ENCODE data around the gene IP6K1. TPM values are rescaled to one million over a fixed set of nuclear protein-coding genes. Genes with fewer than 3 reads are reported as not detected.

Gene IP6K1
- 30.6 TPM for total RNA-seq (2021; ENCODE audit: unreplicated experiment)
- 19.2 and 31.8 TPM in 2 replicates for polyA plus RNA-seq (2012)
- percentile 75 among the genes with signal in this experiment for Bru-seq, nascent RNA
- percentile 73 among the genes with signal in this experiment for BruChase-seq, experiment 1, labeled RNA remaining after a 6-hour chase
- BruChase-seq, experiment 2, labeled RNA remaining after a 2-hour chase = percentile 79 among the genes with signal in this experiment
- long read RNA-seq, full-length matches to known transcripts = 17 of 46 reads
- long read RNA-seq, partial matches to known transcripts = 4 of 46 reads
- long read RNA-seq, other reads (novel, unspliced or antisense) = 25 of 46 reads

GRCh38 chr3:49786357-49787181, at the start of gene IP6K1:
IP6K1 (minus strand) TSS chr3:49786542; CDS start chr3:49748040, 38,502 bp downstream.
- H3K36me3 ChIP-seq (ENCODE audit: control insufficient read depth in 1 of 2, insufficient read depth in 2 of 2, low read length in 2 of 2) = peaks cover 3 to 4% of the 10 kb centered on the region in 2 experiments; a peak in 2 of 4 replicates
- H4K20me1 ChIP-seq (ENCODE audit: insufficient read depth) = no peaks in the 10 kb centered on the region
- H3K9me3 ChIP-seq (ENCODE audit: control insufficient read depth in 1 of 2, insufficient read depth in 1 of 2, low read depth in 1 of 2, low read length in 2 of 2) = no peaks in the 10 kb centered on the region
- peak within 1 kb of the TSS; percentile 73 for H3K27ac ChIP-seq (ENCODE audit: low read depth, low read length)
- ATAC-seq (peak; percentile 99), DNase-seq (ENCODE audit: low read depth, low spot score) (peak; percentile 99)
- TF ChIP-seq MAX (IDR thresholded peaks at IDR 0.05) (peak; percentile 97), ZBTB33 (IDR thresholded peaks at IDR 0.05; ENCODE audit: extremely low read depth, insufficient replicate concordance, low read length) (no peak), EGR1 (IDR thresholded peaks at IDR 0.05; ENCODE audit: low read depth) (peak; percentile 83), TCF7L2 (IDR thresholded peaks at IDR 0.05; ENCODE audit: borderline replicate concordance, extremely low read depth, insufficient read depth, insufficient read length) (peak; percentile 69), POLR2A (IDR thresholded peaks at IDR 0.05; ENCODE audit: borderline replicate concordance, extremely low read depth, insufficient read depth, insufficient read length) (peak; percentile 94), ELF1 (IDR thresholded peaks at IDR 0.05; ENCODE audit: borderline replicate concordance, low read depth) (no peak), REST (IDR thresholded peaks at IDR 0.05; ENCODE audit: low read depth) (no peak), YY1 (IDR thresholded peaks at IDR 0.05; ENCODE audit: extremely low read depth, insufficient replicate concordance, low read depth, low read length) (peak; percentile 95), EZH2phosphoT487 (IDR thresholded peaks at IDR 0.05; ENCODE audit: borderline replicate concordance) (no peak), ZFX (IDR thresholded peaks at IDR 0.05) (peak; percentile 75; the same call in 1 of the 2 replicates), POLR2AphosphoS5 (IDR thresholded peaks at IDR 0.05; ENCODE audit: low read depth, low read length) (peak; percentile 92), CBX3 (IDR thresholded peaks at IDR 0.05; ENCODE audit: low read depth) (no peak), SP1 (IDR thresholded peaks at IDR 0.05; ENCODE audit: low read depth) (peak; percentile 98), CTCF (IDR thresholded peaks at IDR 0.05 in 2 of 3, conservative IDR thresholded peaks at IDR 0.05 in 1 of 3; ENCODE audit: borderline replicate concordance in 1 of 3, insufficient read depth in 1 of 3, low read depth in 2 of 3, low read length in 2 of 3) (no peak)
- peaks cover 7 to 18% of the 10 kb centered on the region in 2 experiments; a peak in 3 of 4 replicates for H3K4me1 ChIP-seq (ENCODE audit: control insufficient read depth in 1 of 2, insufficient read depth in 2 of 2, low read length in 2 of 2)
- no peaks in the 10 kb centered on the region for H3K27me3 ChIP-seq (ENCODE audit: insufficient read depth, low read length)
- H3K79me2 ChIP-seq (ENCODE audit: insufficient read depth, low read length) = peaks cover 47% of the 10 kb centered on the region
- H3K4me2 ChIP-seq (ENCODE audit: low read length) = peak within 1 kb of the TSS; percentile 97
- CTCF ChIA-PET = interaction anchor here (0.8 to 2.9 kb wide), 2 partner anchors 16 to 83 kb away, joined by 3 to 15 read pairs; partner anchors contain the start of gene INKA1
- peak within 1 kb of the TSS; percentile 89 for H3K9ac ChIP-seq (ENCODE audit: low read length)
- RAD21 ChIA-PET (ENCODE audit: low non-redundant PET in 1 of 2, low total read pairs in 2 of 2, uncharacterized antibody in 2 of 2, unreplicated experiment in 2 of 2) = no interaction called here
- peak within 1 kb of the TSS; percentile 54 to 90 for H3K4me3 ChIP-seq (replicated peaks in 1 of 2; ENCODE audit: low read depth in 1 of 2, low read length in 2 of 2)
- H3K9me2 ChIP-seq (ENCODE audit: insufficient read depth) = no peaks in the 10 kb centered on the region
- no TSS peak for BruUV-seq (replicated peaks)
- POLR2A ChIA-PET = interaction anchor here (0.6 to 1.1 kb wide), 3 partner anchors 9 to 16 kb away, joined by 3 to 4 read pairs (median 4); no protein-coding TSS in a partner anchor
- intact Hi-C loops (cut with micrococcal nuclease) = loop anchor here (1.0 kb wide), 1 partner anchor 31 kb away; no protein-coding TSS in a partner anchor
- H2AFZ ChIP-seq (ENCODE audit: low read depth, low read length, poor library complexity, severe bottlenecking) = no peak within 1 kb of the TSS
